Thyroid gland (tissue), 4 donors: ENCODE data around the gene PITPNB. TPM values are rescaled to one million over a fixed set of nuclear protein-coding genes. Genes with fewer than 3 reads are reported as not detected.

ENCODE experiments used
- DNase-seq, 2 donors: peaks; one replicate each; pipeline ENCODE4 v3.0.0-alpha.2; 2019
- H3K27ac ChIP-seq, 3 donors: fragments of 200-600 bp; sonication (generic); 1 replicate in 2 of 3; 2 replicates in 1 of 3; pipeline ENCODE4 v1.5.1; 2016 to 2019; ENCODE audit warnings: mild to moderate bottlenecking in 1 of 3, moderate library complexity in 1 of 3
- H3K27me3 ChIP-seq: fragments of 200-600 bp; sonication (generic); one replicate; pipeline ENCODE4 v1.5.1; 2019
- H3K36me3 ChIP-seq, 2 donors: fragments of 200-600 bp; sonication (generic); one replicate each; pipeline ENCODE4 v1.5.1; 2016 to 2019
- H3K4me1 ChIP-seq, 2 donors: fragments of 200-600 bp; sonication (generic); one replicate each; pipeline ENCODE4 v1.5.1; 2017 to 2019
- H3K4me3 ChIP-seq, 3 donors: fragments of 200-600 bp; sonication (generic); replicated peaks in 1 of 3; 1 replicate in 2 of 3; 2 replicates in 1 of 3; pipeline ENCODE4 v1.5.1; 2016; ENCODE audit warnings: mild to moderate bottlenecking in 1 of 3
- H3K9me3 ChIP-seq: fragments of 200-600 bp; sonication (generic); one replicate; pipeline ENCODE4 v1.5.1; 2017
- POLR2A ChIP-seq, 2 donors: fragments of 450-650 bp; IDR thresholded peaks; one replicate each; pipeline ENCODE4 v1.6.1; 2017; ENCODE audit warnings: antibody characterized with exemption in 2 of 2, mild to moderate bottlenecking in 2 of 2, moderate library complexity in 1 of 2
- WGBS, 2 donors: methylation state at CpG; one replicate each; pipeline ENCODE4 v1.1.5; 2017; 5-methylcytosine and 5-hydroxymethylcytosine counted together
- intact Hi-C: fragments of 100-400 bp; cut with DNase I; formaldehyde crosslinking; loops from one replicate; pipeline ENCODE4 v1.15.1; 2023
- total RNA-seq, 4 donors: library from RNA; depleted of rRNA; stranded (reverse); fragments of >200 nt; gene quantifications; one replicate each; pipeline ENCODE4 v1.2.3, GENCODE V29; 2016
- TF ChIP-seq, protein P1 (sequence below), 6 experiments: fragments of 200-600 bp in 3 of 6; fragments of 450-650 bp in 3 of 6; sonication (generic) in 3 of 6; IDR thresholded peaks; one replicate each; pipeline ENCODE4 v1.5.1; 2016 to 2019; ENCODE audit warnings: antibody characterized with exemption in 6 of 6, mild to moderate bottlenecking in 2 of 6, inconsistent platforms in 1 of 6, moderate library complexity in 1 of 6

Gene PITPNB
- total RNA-seq, 4 donors from 2014 or later: 30.7 to 54.4 (median 42.6) TPM

DNA sequence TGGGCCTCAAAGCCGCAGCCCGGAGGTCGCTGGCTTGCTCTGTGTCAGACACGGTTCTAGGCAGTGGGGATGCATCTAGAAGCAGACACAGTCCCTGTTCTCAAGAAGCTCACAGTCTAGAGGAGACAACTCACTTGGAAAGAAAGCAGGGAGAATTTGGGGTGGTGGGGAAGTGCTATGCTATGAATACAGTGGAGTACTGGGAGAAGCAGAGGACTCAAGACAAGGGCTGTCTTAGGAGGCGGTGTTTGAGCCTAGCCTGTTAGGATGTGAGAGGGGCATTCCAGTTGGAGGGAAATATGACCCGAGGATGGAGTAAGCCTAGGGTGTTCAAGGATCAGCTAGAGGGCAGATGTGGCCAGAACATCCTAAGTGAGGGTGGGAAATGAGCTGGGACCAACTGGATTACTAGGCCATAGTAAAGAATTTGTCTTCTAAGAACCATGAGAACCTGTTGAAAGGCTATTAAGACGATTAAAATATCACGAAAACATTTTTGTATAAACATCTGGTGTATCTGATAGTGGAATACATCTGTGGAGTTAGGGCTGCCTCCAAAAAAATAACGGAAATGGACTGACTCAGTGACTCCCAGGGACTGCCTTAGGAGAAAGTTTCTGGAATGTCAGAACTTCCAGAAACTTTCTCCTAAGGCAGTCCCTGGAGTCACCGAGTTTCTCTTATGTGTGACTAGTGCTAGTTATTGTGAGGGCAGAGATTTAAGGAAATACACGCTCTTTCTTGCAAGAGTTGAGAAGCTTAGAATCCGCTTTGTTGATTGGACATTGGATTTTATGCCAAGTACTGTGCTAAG, 1.1 kb upstream of the PITPNB start:
- peak overlapping the region; percentile 47 to 98 (median 94) for H3K27ac ChIP-seq
- no peaks in the 10 kb centered on the region for H3K27me3 ChIP-seq
- intact Hi-C loops: no loop called here
- no peaks in the 10 kb centered on the region for H3K9me3 ChIP-seq
- DNase-seq: peak; percentile 8 to 9
- TF ChIP-seq POLR2A (IDR thresholded peaks at IDR 0.05): no peak
- TF ChIP-seq, protein P1, sequence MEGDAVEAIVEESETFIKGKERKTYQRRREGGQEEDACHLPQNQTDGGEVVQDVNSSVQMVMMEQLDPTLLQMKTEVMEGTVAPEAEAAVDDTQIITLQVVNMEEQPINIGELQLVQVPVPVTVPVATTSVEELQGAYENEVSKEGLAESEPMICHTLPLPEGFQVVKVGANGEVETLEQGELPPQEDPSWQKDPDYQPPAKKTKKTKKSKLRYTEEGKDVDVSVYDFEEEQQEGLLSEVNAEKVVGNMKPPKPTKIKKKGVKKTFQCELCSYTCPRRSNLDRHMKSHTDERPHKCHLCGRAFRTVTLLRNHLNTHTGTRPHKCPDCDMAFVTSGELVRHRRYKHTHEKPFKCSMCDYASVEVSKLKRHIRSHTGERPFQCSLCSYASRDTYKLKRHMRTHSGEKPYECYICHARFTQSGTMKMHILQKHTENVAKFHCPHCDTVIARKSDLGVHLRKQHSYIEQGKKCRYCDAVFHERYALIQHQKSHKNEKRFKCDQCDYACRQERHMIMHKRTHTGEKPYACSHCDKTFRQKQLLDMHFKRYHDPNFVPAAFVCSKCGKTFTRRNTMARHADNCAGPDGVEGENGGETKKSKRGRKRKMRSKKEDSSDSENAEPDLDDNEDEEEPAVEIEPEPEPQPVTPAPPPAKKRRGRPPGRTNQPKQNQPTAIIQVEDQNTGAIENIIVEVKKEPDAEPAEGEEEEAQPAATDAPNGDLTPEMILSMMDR (IDR thresholded peaks at IDR 0.05): no peak
- H3K4me3 ChIP-seq: peak overlapping the region; percentile 3 to 98 (median 37)
- 33 to 36% methylated on average over 12 of the region's 12 CpGs for WGBS, 2 donors
- H3K36me3 ChIP-seq: no peaks in the 10 kb centered on the region
- peaks cover 10 to 22% of the 10 kb centered on the region in 2 donors for H3K4me1 ChIP-seq

DNA sequence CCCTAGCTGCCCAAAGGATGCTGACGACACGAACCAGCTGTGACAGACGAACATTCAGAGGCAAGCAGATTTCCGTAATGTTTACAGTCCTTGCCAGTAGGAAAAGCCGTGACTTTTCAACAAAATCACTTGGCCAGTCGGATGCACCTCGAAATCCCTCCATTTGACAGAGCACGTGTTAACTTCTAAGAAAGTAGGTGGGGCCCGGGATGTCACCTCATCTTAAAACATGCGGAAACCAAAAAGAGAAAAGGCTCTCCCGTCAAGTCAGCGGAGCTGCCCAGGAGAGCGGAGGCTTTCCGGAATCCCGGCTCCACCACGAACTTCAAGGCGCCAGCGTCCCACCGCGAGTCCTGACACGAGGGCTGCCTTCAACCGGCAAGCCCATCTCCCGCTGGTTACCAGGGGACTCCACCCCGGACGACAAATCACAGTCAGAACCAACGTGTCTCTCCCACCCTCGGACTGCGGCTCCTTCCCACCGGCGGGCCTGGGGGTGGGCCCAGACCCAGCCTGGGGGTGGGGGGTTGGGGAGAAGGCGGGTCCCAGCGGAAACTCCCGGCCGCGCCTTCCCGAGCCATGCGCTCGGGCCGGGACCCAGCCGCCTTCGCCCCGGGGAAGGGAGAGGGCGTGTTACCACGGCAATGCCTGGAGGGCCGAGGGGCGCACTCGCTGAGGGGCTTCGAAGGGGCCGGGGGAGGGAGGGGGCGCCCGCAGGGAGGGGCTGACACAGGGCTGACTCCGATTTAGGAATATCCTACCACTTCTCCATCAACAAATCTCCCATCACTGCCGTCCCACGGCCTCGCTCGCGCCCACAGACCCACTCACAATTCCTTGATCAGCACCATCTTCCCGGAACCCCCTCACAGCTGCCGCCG, 475 bp downstream of the PITPNB start:
- no peaks in the 10 kb centered on the region for H3K9me3 ChIP-seq
- WGBS, 2 donors: 1% methylated on average over 22 to 40 of the region's 60 CpGs
- H3K4me1 ChIP-seq: peaks cover 16 to 28% of the 10 kb centered on the region in 2 donors
- peak overlapping the region; percentile 66 to 85 (median 84) for H3K27ac ChIP-seq
- peak; percentile 43 to 58 for DNase-seq
- peak overlapping the region; percentile 28 to 98 (median 78) for H3K4me3 ChIP-seq
- no peaks in the 10 kb centered on the region for H3K27me3 ChIP-seq
- no peaks in the 10 kb centered on the region for H3K36me3 ChIP-seq
- TF ChIP-seq POLR2A (IDR thresholded peaks at IDR 0.05): peak; percentile 5 to 64
- TF ChIP-seq, protein P1 (IDR thresholded peaks at IDR 0.05): no peak
- intact Hi-C loops: no loop called here

DNA sequence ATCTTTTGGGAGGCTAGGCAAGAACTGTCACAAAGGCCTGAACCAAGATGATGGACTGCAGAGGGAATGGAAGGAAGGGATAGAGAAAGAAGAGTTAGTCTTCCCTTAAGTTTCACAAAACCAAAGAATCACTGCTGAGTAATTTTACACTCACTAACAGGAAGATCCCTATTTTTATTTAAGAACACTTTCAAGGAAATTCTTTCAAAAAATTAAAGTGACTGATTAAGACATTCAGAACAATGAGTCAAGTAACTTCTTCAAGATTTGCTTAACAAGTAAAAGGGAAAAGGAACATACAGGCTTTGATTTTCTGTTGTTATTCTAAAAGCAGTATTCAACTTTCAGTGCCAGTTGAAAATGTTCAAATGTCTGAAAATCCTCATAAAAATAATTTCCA, 3.1 kb downstream of the PITPNB start:
- peaks cover 17 to 30% of the 10 kb centered on the region in 2 donors for H3K4me1 ChIP-seq
- intact Hi-C loops: no loop called here

DNA sequence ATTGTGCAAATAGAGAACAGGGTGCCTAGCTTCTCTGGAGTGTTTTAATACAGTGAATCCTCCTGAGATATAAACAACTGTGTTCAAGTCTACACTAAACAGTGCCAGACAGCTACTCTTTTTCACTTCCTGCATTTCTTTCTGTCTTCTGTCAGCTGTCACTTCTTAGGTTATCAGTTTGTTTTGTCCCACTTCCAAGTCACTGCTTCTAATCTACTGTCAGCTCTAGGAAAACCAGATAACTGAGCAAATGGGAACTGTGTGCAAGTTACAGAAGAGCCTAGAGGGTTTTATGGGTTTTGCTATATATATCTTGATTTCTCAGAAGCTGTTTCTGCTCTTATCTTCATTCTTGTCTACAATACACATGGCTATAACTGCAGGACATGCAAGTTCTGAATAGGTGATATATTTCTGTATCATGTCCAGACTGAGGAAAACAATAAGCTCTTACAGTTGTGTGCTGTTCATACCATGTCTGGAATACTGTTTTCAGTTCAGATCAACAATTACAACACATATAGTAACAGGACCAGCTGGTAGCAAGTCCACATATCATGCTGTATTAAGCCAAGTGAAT, 5.8 kb downstream of the PITPNB start:
- no peaks in the 10 kb centered on the region for H3K9me3 ChIP-seq
- TF ChIP-seq, protein P1 (IDR thresholded peaks at IDR 0.05): no peak
- TF ChIP-seq POLR2A (IDR thresholded peaks at IDR 0.05): no peak
- H3K27me3 ChIP-seq: no peaks in the 10 kb centered on the region
- intact Hi-C loops: no loop called here
- H3K4me3 ChIP-seq: no peak overlapping the region
- no peak overlapping the region for H3K27ac ChIP-seq
- H3K36me3 ChIP-seq: peaks cover 0 to 3% of the 10 kb centered on the region in 2 donors
- H3K4me1 ChIP-seq: peaks cover 15 to 17% of the 10 kb centered on the region in 2 donors
- DNase-seq: no peak

More for the DNA sequence above, 3.1 kb downstream of the PITPNB start:
- H3K9me3 ChIP-seq: no peaks in the 10 kb centered on the region
- TF ChIP-seq, protein P1 (IDR thresholded peaks at IDR 0.05): no peak
- no peak for TF ChIP-seq POLR2A (IDR thresholded peaks at IDR 0.05)
- H3K36me3 ChIP-seq: no peaks in the 10 kb centered on the region
- DNase-seq: no peak
- no peaks in the 10 kb centered on the region for H3K27me3 ChIP-seq
- no peak overlapping the region for H3K27ac ChIP-seq
- no peak overlapping the region for H3K4me3 ChIP-seq
